GM23338 (cell line): Measurements from ENCODE around the gene TPCN2.

ENCODE experiments used
- CREB1 ChIP-seq: fragments of 250-450 bp; sonication (Bioruptor Pico); IDR thresholded peaks from 2 replicates; pipeline ENCODE4 v1.5.0; 2020; ENCODE audit warnings: low read depth, mild to moderate bottlenecking, moderate library complexity
- EZH2 ChIP-seq: fragments of 200-600 bp; sonication (generic); IDR thresholded peaks from one replicate; pipeline ENCODE4 v1.8.0; 2017; ENCODE audit warnings: antibody characterized with exemption, mild to moderate bottlenecking, low read depth; ENCODE audit not compliant: unreplicated experiment
- EZH2phosphoT487 ChIP-seq: fragments of 200-600 bp; sonication (generic); IDR thresholded peaks from one replicate; pipeline ENCODE4 v1.8.1; 2018; ENCODE audit warnings: antibody characterized with exemption; ENCODE audit not compliant: unreplicated experiment
- JUNB ChIP-seq: IDR thresholded peaks from one replicate; pipeline ENCODE4 v1.6.1; 2016; ENCODE audit warnings: antibody characterized with exemption; ENCODE audit not compliant: unreplicated experiment
- NANOG ChIP-seq: IDR thresholded peaks from 2 replicates; pipeline ENCODE4 v1.6.1; 2016; ENCODE audit warnings: antibody characterized with exemption, borderline replicate concordance
- POLR2AphosphoS5 ChIP-seq: IDR thresholded peaks from 2 replicates; pipeline ENCODE4 v1.6.1; 2016; ENCODE audit warnings: antibody characterized with exemption, low read depth
- ZNF114 ChIP-seq: fragments of 250-450 bp; sonication (Bioruptor Pico); IDR thresholded peaks from 2 replicates; pipeline ENCODE4 v1.5.0; 2020; ENCODE audit warnings: mild to moderate bottlenecking, moderate library complexity
- ZNF331 ChIP-seq: fragments of 250-450 bp; sonication (Bioruptor Pico); IDR thresholded peaks from 2 replicates; pipeline ENCODE4 v1.5.0; 2020; ENCODE audit warnings: low read depth, mild to moderate bottlenecking, moderate library complexity
- TF ChIP-seq, protein P1 (sequence below), 2 experiments: fragments of 200-600 bp in 1 of 2; sonication (generic) in 1 of 2; conservative IDR thresholded peaks; 2 replicates each; pipeline versions ENCODE4 v1.5.1 to v1.6.1; 2016 to 2017; ENCODE audit warnings: antibody characterized with exemption in 2 of 2, low read depth in 2 of 2, mild to moderate bottlenecking in 2 of 2, moderate library complexity in 1 of 2
- TF ChIP-seq, protein P2 (sequence below): IDR thresholded peaks from one replicate; pipeline ENCODE4 v1.6.1; 2018; ENCODE audit warnings: antibody characterized with exemption; ENCODE audit not compliant: unreplicated experiment
- TF ChIP-seq, protein P3 (sequence below): IDR thresholded peaks from 2 replicates; pipeline ENCODE4 v1.6.1; 2016; ENCODE audit warnings: antibody characterized with exemption
- TF ChIP-seq, protein P4 (sequence below): fragments of 250-450 bp; sonication (Bioruptor Pico); IDR thresholded peaks from 2 replicates; pipeline ENCODE4 v1.5.0; 2020; ENCODE audit warnings: mild to moderate bottlenecking, moderate library complexity

DNA sequence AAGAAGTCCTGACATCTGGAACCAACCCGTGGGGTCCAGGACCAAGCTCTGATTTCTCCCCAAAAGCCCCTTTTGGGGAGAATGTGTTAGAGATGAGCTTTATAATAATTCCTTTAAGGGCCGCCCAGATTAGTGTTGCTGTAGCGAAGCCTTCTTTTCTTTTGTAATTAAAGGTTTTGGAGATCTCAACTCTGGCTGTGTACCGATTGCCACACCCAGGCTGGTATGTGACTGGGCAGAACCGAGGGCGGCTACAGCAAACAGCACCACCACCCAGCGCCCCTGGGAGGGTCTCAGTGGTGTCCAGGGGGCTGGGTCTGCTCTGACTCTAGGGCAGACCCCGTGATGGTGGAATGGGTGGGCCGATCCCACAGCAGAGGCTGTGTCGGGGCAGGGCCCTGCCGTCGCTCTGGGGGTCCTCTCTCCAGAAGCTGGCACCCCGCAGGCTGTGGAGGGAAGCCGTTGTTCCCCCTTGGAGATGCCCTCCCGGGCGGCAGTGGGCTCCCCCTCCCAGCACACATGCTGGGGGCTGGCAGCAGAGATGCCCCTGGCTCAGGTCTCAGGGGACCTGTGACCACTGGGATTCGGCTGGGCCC is 31.0 kb downstream of the TPCN2 start:
- TF ChIP-seq JUNB (no peak), POLR2AphosphoS5 (no peak), EZH2 (no peak), EZH2phosphoT487 (no peak), CREB1 (CRISPR knock-in tag) (no peak), ZNF331 (CRISPR knock-in tag) (no peak), ZNF114 (CRISPR knock-in tag) (no peak), NANOG (no peak)
- TF ChIP-seq, protein P1, sequence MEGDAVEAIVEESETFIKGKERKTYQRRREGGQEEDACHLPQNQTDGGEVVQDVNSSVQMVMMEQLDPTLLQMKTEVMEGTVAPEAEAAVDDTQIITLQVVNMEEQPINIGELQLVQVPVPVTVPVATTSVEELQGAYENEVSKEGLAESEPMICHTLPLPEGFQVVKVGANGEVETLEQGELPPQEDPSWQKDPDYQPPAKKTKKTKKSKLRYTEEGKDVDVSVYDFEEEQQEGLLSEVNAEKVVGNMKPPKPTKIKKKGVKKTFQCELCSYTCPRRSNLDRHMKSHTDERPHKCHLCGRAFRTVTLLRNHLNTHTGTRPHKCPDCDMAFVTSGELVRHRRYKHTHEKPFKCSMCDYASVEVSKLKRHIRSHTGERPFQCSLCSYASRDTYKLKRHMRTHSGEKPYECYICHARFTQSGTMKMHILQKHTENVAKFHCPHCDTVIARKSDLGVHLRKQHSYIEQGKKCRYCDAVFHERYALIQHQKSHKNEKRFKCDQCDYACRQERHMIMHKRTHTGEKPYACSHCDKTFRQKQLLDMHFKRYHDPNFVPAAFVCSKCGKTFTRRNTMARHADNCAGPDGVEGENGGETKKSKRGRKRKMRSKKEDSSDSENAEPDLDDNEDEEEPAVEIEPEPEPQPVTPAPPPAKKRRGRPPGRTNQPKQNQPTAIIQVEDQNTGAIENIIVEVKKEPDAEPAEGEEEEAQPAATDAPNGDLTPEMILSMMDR (conservative IDR thresholded peaks at IDR 0.05; ENCODE audit: low read depth in 2 of 2) = no peak
- TF ChIP-seq, protein P2, sequence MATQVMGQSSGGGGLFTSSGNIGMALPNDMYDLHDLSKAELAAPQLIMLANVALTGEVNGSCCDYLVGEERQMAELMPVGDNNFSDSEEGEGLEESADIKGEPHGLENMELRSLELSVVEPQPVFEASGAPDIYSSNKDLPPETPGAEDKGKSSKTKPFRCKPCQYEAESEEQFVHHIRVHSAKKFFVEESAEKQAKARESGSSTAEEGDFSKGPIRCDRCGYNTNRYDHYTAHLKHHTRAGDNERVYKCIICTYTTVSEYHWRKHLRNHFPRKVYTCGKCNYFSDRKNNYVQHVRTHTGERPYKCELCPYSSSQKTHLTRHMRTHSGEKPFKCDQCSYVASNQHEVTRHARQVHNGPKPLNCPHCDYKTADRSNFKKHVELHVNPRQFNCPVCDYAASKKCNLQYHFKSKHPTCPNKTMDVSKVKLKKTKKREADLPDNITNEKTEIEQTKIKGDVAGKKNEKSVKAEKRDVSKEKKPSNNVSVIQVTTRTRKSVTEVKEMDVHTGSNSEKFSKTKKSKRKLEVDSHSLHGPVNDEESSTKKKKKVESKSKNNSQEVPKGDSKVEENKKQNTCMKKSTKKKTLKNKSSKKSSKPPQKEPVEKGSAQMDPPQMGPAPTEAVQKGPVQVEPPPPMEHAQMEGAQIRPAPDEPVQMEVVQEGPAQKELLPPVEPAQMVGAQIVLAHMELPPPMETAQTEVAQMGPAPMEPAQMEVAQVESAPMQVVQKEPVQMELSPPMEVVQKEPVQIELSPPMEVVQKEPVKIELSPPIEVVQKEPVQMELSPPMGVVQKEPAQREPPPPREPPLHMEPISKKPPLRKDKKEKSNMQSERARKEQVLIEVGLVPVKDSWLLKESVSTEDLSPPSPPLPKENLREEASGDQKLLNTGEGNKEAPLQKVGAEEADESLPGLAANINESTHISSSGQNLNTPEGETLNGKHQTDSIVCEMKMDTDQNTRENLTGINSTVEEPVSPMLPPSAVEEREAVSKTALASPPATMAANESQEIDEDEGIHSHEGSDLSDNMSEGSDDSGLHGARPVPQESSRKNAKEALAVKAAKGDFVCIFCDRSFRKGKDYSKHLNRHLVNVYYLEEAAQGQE = no peak
- TF ChIP-seq, protein P3, sequence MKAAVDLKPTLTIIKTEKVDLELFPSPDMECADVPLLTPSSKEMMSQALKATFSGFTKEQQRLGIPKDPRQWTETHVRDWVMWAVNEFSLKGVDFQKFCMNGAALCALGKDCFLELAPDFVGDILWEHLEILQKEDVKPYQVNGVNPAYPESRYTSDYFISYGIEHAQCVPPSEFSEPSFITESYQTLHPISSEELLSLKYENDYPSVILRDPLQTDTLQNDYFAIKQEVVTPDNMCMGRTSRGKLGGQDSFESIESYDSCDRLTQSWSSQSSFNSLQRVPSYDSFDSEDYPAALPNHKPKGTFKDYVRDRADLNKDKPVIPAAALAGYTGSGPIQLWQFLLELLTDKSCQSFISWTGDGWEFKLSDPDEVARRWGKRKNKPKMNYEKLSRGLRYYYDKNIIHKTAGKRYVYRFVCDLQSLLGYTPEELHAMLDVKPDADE = no peak
- TF ChIP-seq, protein P4, sequence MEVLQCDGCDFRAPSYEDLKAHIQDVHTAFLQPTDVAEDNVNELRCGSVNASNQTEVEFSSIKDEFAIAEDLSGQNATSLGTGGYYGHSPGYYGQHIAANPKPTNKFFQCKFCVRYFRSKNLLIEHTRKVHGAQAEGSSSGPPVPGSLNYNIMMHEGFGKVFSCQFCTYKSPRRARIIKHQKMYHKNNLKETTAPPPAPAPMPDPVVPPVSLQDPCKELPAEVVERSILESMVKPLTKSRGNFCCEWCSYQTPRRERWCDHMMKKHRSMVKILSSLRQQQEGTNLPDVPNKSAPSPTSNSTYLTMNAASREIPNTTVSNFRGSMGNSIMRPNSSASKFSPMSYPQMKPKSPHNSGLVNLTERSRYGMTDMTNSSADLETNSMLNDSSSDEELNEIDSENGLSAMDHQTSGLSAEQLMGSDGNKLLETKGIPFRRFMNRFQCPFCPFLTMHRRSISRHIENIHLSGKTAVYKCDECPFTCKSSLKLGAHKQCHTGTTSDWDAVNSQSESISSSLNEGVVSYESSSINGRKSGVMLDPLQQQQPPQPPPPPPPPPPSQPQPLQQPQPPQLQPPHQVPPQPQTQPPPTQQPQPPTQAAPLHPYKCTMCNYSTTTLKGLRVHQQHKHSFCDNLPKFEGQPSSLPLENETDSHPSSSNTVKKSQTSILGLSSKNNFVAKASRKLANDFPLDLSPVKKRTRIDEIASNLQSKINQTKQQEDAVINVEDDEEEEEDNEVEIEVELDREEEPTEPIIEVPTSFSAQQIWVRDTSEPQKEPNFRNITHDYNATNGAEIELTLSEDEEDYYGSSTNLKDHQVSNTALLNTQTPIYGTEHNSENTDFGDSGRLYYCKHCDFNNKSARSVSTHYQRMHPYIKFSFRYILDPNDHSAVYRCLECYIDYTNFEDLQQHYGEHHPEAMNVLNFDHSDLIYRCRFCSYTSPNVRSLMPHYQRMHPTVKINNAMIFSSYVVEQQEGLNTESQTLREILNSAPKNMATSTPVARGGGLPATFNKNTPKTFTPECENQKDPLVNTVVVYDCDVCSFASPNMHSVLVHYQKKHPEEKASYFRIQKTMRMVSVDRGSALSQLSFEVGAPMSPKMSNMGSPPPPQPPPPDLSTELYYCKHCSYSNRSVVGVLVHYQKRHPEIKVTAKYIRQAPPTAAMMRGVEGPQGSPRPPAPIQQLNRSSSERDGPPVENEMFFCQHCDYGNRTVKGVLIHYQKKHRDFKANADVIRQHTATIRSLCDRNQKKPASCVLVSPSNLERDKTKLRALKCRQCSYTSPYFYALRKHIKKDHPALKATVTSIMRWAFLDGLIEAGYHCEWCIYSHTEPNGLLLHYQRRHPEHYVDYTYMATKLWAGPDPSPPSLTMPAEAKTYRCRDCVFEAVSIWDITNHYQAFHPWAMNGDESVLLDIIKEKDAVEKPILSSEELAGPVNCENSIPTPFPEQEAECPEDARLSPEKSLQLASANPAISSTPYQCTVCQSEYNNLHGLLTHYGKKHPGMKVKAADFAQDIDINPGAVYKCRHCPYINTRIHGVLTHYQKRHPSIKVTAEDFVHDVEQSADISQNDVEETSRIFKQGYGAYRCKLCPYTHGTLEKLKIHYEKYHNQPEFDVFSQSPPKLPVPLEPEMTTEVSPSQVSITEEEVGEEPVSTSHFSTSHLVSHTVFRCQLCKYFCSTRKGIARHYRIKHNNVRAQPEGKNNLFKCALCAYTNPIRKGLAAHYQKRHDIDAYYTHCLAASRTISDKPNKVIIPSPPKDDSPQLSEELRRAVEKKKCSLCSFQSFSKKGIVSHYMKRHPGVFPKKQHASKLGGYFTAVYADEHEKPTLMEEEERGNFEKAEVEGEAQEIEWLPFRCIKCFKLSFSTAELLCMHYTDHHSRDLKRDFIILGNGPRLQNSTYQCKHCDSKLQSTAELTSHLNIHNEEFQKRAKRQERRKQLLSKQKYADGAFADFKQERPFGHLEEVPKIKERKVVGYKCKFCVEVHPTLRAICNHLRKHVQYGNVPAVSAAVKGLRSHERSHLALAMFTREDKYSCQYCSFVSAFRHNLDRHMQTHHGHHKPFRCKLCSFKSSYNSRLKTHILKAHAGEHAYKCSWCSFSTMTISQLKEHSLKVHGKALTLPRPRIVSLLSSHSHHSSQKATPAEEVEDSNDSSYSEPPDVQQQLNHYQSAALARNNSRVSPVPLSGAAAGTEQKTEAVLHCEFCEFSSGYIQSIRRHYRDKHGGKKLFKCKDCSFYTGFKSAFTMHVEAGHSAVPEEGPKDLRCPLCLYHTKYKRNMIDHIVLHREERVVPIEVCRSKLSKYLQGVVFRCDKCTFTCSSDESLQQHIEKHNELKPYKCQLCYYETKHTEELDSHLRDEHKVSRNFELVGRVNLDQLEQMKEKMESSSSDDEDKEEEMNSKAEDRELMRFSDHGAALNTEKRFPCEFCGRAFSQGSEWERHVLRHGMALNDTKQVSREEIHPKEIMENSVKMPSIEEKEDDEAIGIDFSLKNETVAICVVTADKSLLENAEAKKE = no peak
